GM12878 (cell line): Measurements from ENCODE around the gene ESYT3. TPM values are rescaled to one million over a fixed set of nuclear protein-coding genes. Genes with fewer than 3 reads are reported as not detected.

ENCODE experiments used
- ATAC-seq: fragments of 200-7000 bp; cut with Tn5 transposase; 3 replicates; pipeline ENCODE4 v1.9.1; 2020; ENCODE audit warnings: mild to moderate bottlenecking, moderate library complexity
- BruUV-seq: library from RNA; stranded (reverse); fragments of 400-500 nt; replicated peaks from 2 replicates; lab custom pipeline; 2021; lab: Mats Ljungman, UMichigan
- CTCF ChIA-PET: fragments of 300-600 bp; sonication (Branson Sonifier 250); formaldehyde crosslinking; extraction: SDS; loops from one replicate; lab custom pipeline; 2021; ENCODE audit warnings: inconsistent platforms; lab: Yijun Ruan, JAX
- POLR2A ChIA-PET: fragments of 350-600 bp; formaldehyde crosslinking; extraction: SDS; loops from one replicate; lab custom pipeline; 2021; ENCODE audit warnings: inconsistent platforms; lab: Charles Lee
- RAD21 ChIA-PET: fragments of 300-600 bp; sonication (Branson Sonifier 250); formaldehyde crosslinking; loops from one replicate; lab custom pipeline; 2023; ENCODE audit warnings: antibody characterized with exemption; ENCODE audit not compliant: unreplicated experiment; lab: Charles Lee
- SMC1A ChIA-PET: fragments of 300-600 bp; sonication (Branson Sonifier 250); formaldehyde crosslinking; loops from one replicate; lab custom pipeline; 2023; ENCODE audit not compliant: unreplicated experiment, uncharacterized antibody; lab: Charles Lee
- DNase-seq: peaks from one replicate; pipeline ENCODE4 v3.0.0-alpha.2; 2011; ENCODE audit warnings: low read depth, low spot score
- FAIRE-seq: peaks from 3 replicates; lab custom pipeline; 2011; peaks lifted over from hg19 to GRCh38; lab: Jason Lieb, UNC
- H2AFZ ChIP-seq: 2 replicates; pipeline ENCODE4 v1.6.0; 2011; ENCODE audit warnings: low read depth, low read length, control low read depth; ENCODE audit not compliant: control insufficient read depth
- H3K27ac ChIP-seq: 2 replicates; pipeline ENCODE4 v1.5.1; 2011; ENCODE audit warnings: control low read depth; ENCODE audit not compliant: control insufficient read depth, insufficient read depth
- H3K27me3 ChIP-seq, 2 experiments: replicated peaks in 1 of 2; 2 replicates each; pipeline versions ENCODE4 v1.6.0 to v1.6.1; 2011; ENCODE audit warnings: low read length in 1 of 2; ENCODE audit not compliant: control insufficient read depth in 2 of 2, insufficient read depth in 2 of 2
- H3K36me3 ChIP-seq, 2 experiments: 2 replicates each; pipeline ENCODE4 v1.5.1; 2011; ENCODE audit warnings: low read length in 1 of 2; ENCODE audit not compliant: control insufficient read depth in 2 of 2, insufficient read depth in 2 of 2
- H3K4me1 ChIP-seq: 2 replicates; pipeline ENCODE4 v1.6.1; 2011; ENCODE audit warnings: mild to moderate bottlenecking, low read length, moderate library complexity, mixed read lengths; ENCODE audit not compliant: control insufficient read depth, insufficient read depth
- H3K4me2 ChIP-seq: 2 replicates; pipeline ENCODE4 v1.6.0; 2011; ENCODE audit warnings: control low read depth; ENCODE audit not compliant: control insufficient read depth, insufficient read depth
- H3K4me3 ChIP-seq: fragments of 200-600 bp; sonication (generic); 2 replicates; pipeline ENCODE4 v1.5.1; 2016
- H3K79me2 ChIP-seq: 2 replicates; pipeline ENCODE4 v1.6.0; 2011; ENCODE audit warnings: low read length; ENCODE audit not compliant: control insufficient read depth, insufficient read depth
- H3K9ac ChIP-seq: 2 replicates; pipeline ENCODE4 v1.8.0; 2011; ENCODE audit warnings: low read length, control low read depth, mixed read lengths; ENCODE audit not compliant: control insufficient read depth, insufficient read depth
- H3K9me3 ChIP-seq: replicated peaks from 3 replicates; pipeline ENCODE4 v1.5.1; 2011; ENCODE audit warnings: mild to moderate bottlenecking, low read length; ENCODE audit not compliant: control insufficient read depth, insufficient read depth
- H4K20me1 ChIP-seq: 2 replicates; pipeline ENCODE4 v1.6.0; 2011; ENCODE audit not compliant: control insufficient read depth, insufficient read depth
- BMI1 ChIP-seq: fragments of 450-650 bp; IDR thresholded peaks from 2 replicates; pipeline ENCODE4 v1.6.1; 2016; ENCODE audit warnings: mild to moderate bottlenecking, moderate library complexity, borderline replicate concordance
- PRDM15 ChIP-seq: fragments of 450-650 bp; formaldehyde crosslinking; IDR thresholded peaks from 2 replicates; pipeline ENCODE4 v1.4.0; 2020; ENCODE audit warnings: mild to moderate bottlenecking, moderate library complexity
- RAD21 ChIP-seq: IDR thresholded peaks from 2 replicates; pipeline ENCODE4 v1.6.1; 2011; ENCODE audit warnings: mild to moderate bottlenecking, low read depth, low read length, moderate library complexity; ENCODE audit not compliant: insufficient read depth
- RBBP5 ChIP-seq: fragments of 200-600 bp; sonication (generic); conservative IDR thresholded peaks from 2 replicates; pipeline ENCODE4 v1.6.1; 2016
- TCF3 ChIP-seq: IDR thresholded peaks from 2 replicates; pipeline ENCODE4 v1.6.1; 2012; ENCODE audit warnings: low read depth, mild to moderate bottlenecking, low read length, borderline replicate concordance; ENCODE audit not compliant: insufficient read depth
- YY1 ChIP-seq: IDR thresholded peaks from 2 replicates; pipeline ENCODE4 v1.6.1; 2011; ENCODE audit warnings: low read depth, mild to moderate bottlenecking, low read length
- WGBS: methylation state at CpG from one replicate; pipeline ENCODE4 v1.1.6; 2016; ENCODE audit warnings: low lambda C conversion rate; ENCODE audit not compliant: insufficient replicate concordance, insufficient coverage; ENCODE audit errors: missing lambda C conversion rate; 5-methylcytosine and 5-hydroxymethylcytosine counted together
- in situ Hi-C: fragments of 300-500 bp; cut with MboI; formaldehyde crosslinking; loops from 9 replicates; pipeline ENCODE4 v1.14.3; 2018; ENCODE audit warnings: mixed read lengths
- intact Hi-C: fragments of 100-400 bp; cut with micrococcal nuclease; formaldehyde crosslinking; loops from one replicate; pipeline ENCODE4 v1.14.2; 2022; ENCODE audit not compliant: unreplicated experiment
- polyA plus RNA-seq, 11 experiments: library from polyadenylated mRNA; depleted of rRNA in 4 of 11; unstranded in 6 of 11; stranded (reverse) in 5 of 11; fragments of >200 nt; fragmentation: Nextera tagmentation in 4 of 11; fragmentation: Illumina TruSeq in 1 of 11; extraction: Ambion mirVana in 4 of 11; extraction: Trizol in 1 of 11; gene quantifications; 1 replicate in 1 of 11; 2 replicates in 10 of 11; pipeline versions ENCODE4 v1.2.1 to v1.2.3, GENCODE V29; 2011 to 2016; ENCODE audit warnings: inconsistent platforms in 2 of 11, missing spikeins in 2 of 11, low read depth in 1 of 11
- total RNA-seq, 4 experiments: library from RNA; depleted of rRNA in 3 of 4; stranded (reverse); fragments of >200 nt in 3 of 4; fragmentation: Illumina TruSeq in 1 of 4; extraction: Trizol in 1 of 4; gene quantifications; 2 replicates each; pipeline versions ENCODE4 v1.2.1 to v1.2.3, GENCODE V29; 2013 to 2021

ESYT3 gene
- total and polyA plus RNA-seq, 10 of the 15 experiments (the other 5 are each of a cell fraction or from before 2014, with no cell fraction given) = not detected

- TF ChIP-seq BMI1 = no peak
- no peak for TF ChIP-seq RBBP5
Measured at GRCh38 chr3:138423316-138423715, 11.1 kb upstream of the ESYT3 start (continued).

GRCh38 chr3:138424323-138424722, 10.1 kb upstream of the ESYT3 start:
- ChIA-PET CTCF (interaction anchor here (0.6 kb wide), 1 partner anchor 371 kb away, joined by 4 read pairs; no protein-coding TSS in a partner anchor), RAD21 (no interaction called here), POLR2A (no interaction called here), SMC1A (no interaction called here)
- Histone ChIP-seq H3K4me2 (no peak overlapping the region), H3K4me1 (no peaks in the 10 kb centered on the region), H4K20me1 (no peaks in the 10 kb centered on the region), H3K4me3 (no peak overlapping the region), H2AFZ (no peak overlapping the region), H3K9me3 (no peaks in the 10 kb centered on the region), H3K79me2 (no peaks in the 10 kb centered on the region), H3K27me3 (no peaks in the 10 kb centered on the region), H3K27ac (no peak overlapping the region), H3K36me3 (no peaks in the 10 kb centered on the region), H3K9ac (no peak overlapping the region)
- whole genome bisulfite sequencing = 42% methylated on average over 2 of the region's 2 CpGs
- in situ Hi-C loops (no loop called here), intact Hi-C loops (no loop called here)
- no peak for DNase-seq
- no peak for FAIRE-seq
- ATAC-seq = no peak
- BruUV-seq = no TSS peak
- TF ChIP-seq YY1 = no peak
- no peak for TF ChIP-seq PRDM15 (CRISPR knock-in tag)
- no peak for TF ChIP-seq RAD21
- TF ChIP-seq TCF3 = no peak
